SK-N-SH (cell line): Measurements from ENCODE around the gene ARHGDIG. TPM values are rescaled to one million over a fixed set of nuclear protein-coding genes. Genes with fewer than 3 reads are reported as not detected.

Experiments
- CTCF ChIA-PET: fragments of 300-600, 350-600 bp; formaldehyde crosslinking; extraction: SDS; loops from one replicate; lab custom pipeline; 2021; lab: Yijun Ruan, JAX
- POLR2A ChIA-PET: fragments of 350-600 bp; sonication (Branson Sonifier 250); formaldehyde crosslinking; extraction: SDS; loops from one replicate; lab custom pipeline; 2020; ENCODE audit warnings: antibody characterized with exemption, inconsistent platforms; lab: Yijun Ruan, JAX
- DNase-seq: peaks from one replicate; pipeline ENCODE4 v3.0.0; 2012
- H2AFZ ChIP-seq: fragments of 200-600 bp; sonication (generic); 2 replicates; pipeline ENCODE4 v1.8.1; 2016; ENCODE audit warnings: antibody characterized with exemption, mild to moderate bottlenecking, low read depth
- H3F3A ChIP-seq: fragments of 200-600 bp; sonication (generic); replicated peaks from 2 replicates; pipeline ENCODE3; 2016; ENCODE audit warnings: antibody characterized with exemption, mild to moderate bottlenecking; ENCODE audit not compliant: insufficient read depth
- H3K27ac ChIP-seq, 2 experiments: fragments of 200-500 bp in 1 of 2; fragments of 200-600 bp in 1 of 2; sonication (Bioruptor generic) in 1 of 2; sonication (generic), shearing (Covaris generic) in 1 of 2; 2 replicates each; pipeline versions ENCODE4 v1.5.1 to v1.6.1; 2014 to 2016; ENCODE audit warnings: low read depth in 2 of 2, inconsistent platforms in 1 of 2, low read length in 1 of 2, mild to moderate bottlenecking in 1 of 2, mixed read lengths in 1 of 2
- H3K27me3 ChIP-seq: fragments of 200-600 bp; sonication (generic), shearing (Covaris generic); 2 replicates; pipeline ENCODE4 v1.6.1; 2016; ENCODE audit warnings: mixed run types; ENCODE audit not compliant: insufficient read depth
- H3K36me3 ChIP-seq, 2 experiments: fragments of 200-500 bp in 1 of 2; fragments of 200-600 bp in 1 of 2; sonication (Bioruptor generic) in 1 of 2; sonication (generic) in 1 of 2; replicated peaks in 1 of 2; 2 replicates each; pipeline versions ENCODE3 to v1.5.1; 2014 to 2016; ENCODE audit warnings: low read length in 1 of 2, mild to moderate bottlenecking in 1 of 2; ENCODE audit not compliant: insufficient read depth in 2 of 2, control insufficient read depth in 1 of 2
- H3K4me1 ChIP-seq, 2 experiments: fragments of 200-500 bp in 1 of 2; fragments of 200-600 bp in 1 of 2; sonication (Bioruptor generic) in 1 of 2; sonication (generic), shearing (Covaris generic) in 1 of 2; 2 replicates each; pipeline versions ENCODE4 v1.5.1 to v1.6.1; 2014 to 2016; ENCODE audit warnings: low read depth in 1 of 2, low read length in 1 of 2, mixed run types in 1 of 2; ENCODE audit not compliant: insufficient read depth in 2 of 2, control insufficient read depth in 1 of 2
- H3K4me2 ChIP-seq: fragments of 200-600 bp; sonication (generic), shearing (Covaris generic); 2 replicates; pipeline ENCODE4 v1.6.1; 2017; ENCODE audit warnings: mixed run types
- H3K4me3 ChIP-seq, 2 experiments: fragments of 200-500 bp in 1 of 2; fragments of 200-600 bp in 1 of 2; sonication (Bioruptor generic) in 1 of 2; sonication (generic), shearing (Covaris generic) in 1 of 2; 2 replicates each; pipeline versions ENCODE4 v1.5.1 to v1.8.1; 2014 to 2016; ENCODE audit warnings: low read depth in 2 of 2, inconsistent platforms in 1 of 2, low read length in 1 of 2, mild to moderate bottlenecking in 1 of 2, mixed read lengths in 1 of 2, moderate library complexity in 1 of 2
- H3K79me2 ChIP-seq: fragments of 200-600 bp; sonication (generic); 2 replicates; pipeline ENCODE4 v1.8.1; 2017; ENCODE audit warnings: mild to moderate bottlenecking; ENCODE audit not compliant: insufficient read depth
- H3K9ac ChIP-seq: fragments of 200-600 bp; sonication (generic); 2 replicates; pipeline ENCODE4 v1.6.1; 2017; ENCODE audit warnings: mixed run types
- H3K9me2 ChIP-seq: fragments of 200-600 bp; sonication (generic); 2 replicates; pipeline ENCODE4 v1.6.1; 2017; ENCODE audit warnings: mixed run types
- H3K9me3 ChIP-seq: fragments of 200-600 bp; sonication (generic); 2 replicates; pipeline ENCODE4 v1.6.1; 2017; ENCODE audit warnings: mixed run types, mild to moderate bottlenecking, moderate library complexity
- H4K20me1 ChIP-seq: fragments of 200-600 bp; sonication (generic); 2 replicates; pipeline ENCODE4 v1.6.1; 2017; ENCODE audit warnings: mild to moderate bottlenecking, mixed run types; ENCODE audit not compliant: insufficient read depth
- CHD2 ChIP-seq: fragments of 150-350 bp; IDR thresholded peaks from 2 replicates; pipeline ENCODE4 v1.6.1; 2018; ENCODE audit warnings: low read length; ENCODE audit not compliant: partially characterized antibody
- EP300 ChIP-seq, 2 experiments: IDR thresholded peaks; 2 replicates each; pipeline versions ENCODE4 v1.4.0 to v1.6.1; 2012; ENCODE audit warnings: borderline replicate concordance in 1 of 2, low read depth in 1 of 2, low read length in 1 of 2
- EZH2phosphoT487 ChIP-seq: fragments of 200-600 bp; sonication (generic); IDR thresholded peaks from 2 replicates; pipeline ENCODE4 v1.6.1; 2017; ENCODE audit warnings: low read depth, mixed run types, mild to moderate bottlenecking, antibody characterized with exemption, moderate library complexity, borderline replicate concordance
- FOSL2 ChIP-seq: IDR thresholded peaks from 2 replicates; pipeline ENCODE4 v1.4.0; 2012; ENCODE audit warnings: low read depth, mild to moderate bottlenecking, moderate library complexity, borderline replicate concordance
- FOXM1 ChIP-seq: IDR thresholded peaks from 2 replicates; pipeline ENCODE4 v1.4.0; 2012; ENCODE audit warnings: low read depth, mild to moderate bottlenecking
- GABPA ChIP-seq: IDR thresholded peaks from 2 replicates; pipeline ENCODE4 v1.4.0; 2012; ENCODE audit warnings: low read depth, mild to moderate bottlenecking
- JUND ChIP-seq: IDR thresholded peaks from 2 replicates; pipeline ENCODE4 v1.4.0; 2012
- SIN3A ChIP-seq: IDR thresholded peaks from 2 replicates; pipeline ENCODE4 v1.6.1; 2012; ENCODE audit warnings: low read depth, mild to moderate bottlenecking, low read length, moderate library complexity, borderline replicate concordance
- TAF1 ChIP-seq: IDR thresholded peaks from 2 replicates; pipeline ENCODE4 v1.6.1; 2012; ENCODE audit warnings: low read depth, mild to moderate bottlenecking, low read length, moderate library complexity, borderline replicate concordance
- TCF12 ChIP-seq: IDR thresholded peaks from 2 replicates; pipeline ENCODE4 v1.4.0; 2012
- TEAD4 ChIP-seq: IDR thresholded peaks from 2 replicates; pipeline ENCODE4 v1.4.0; 2012; ENCODE audit warnings: mild to moderate bottlenecking, borderline replicate concordance; ENCODE audit not compliant: insufficient read depth
- WGBS: methylation state at CpG from one replicate; pipeline ENCODE4 v1.1.6; 2017; ENCODE audit warnings: low lambda C conversion rate; 5-methylcytosine and 5-hydroxymethylcytosine counted together
- polyA plus RNA-seq, 3 experiments: library from polyadenylated mRNA; depleted of rRNA; stranded (reverse); fragments of >200 nt; gene quantifications; 2 replicates each; pipeline ENCODE4 v1.2.3, GENCODE V29; 2012
- TF ChIP-seq, protein P1 (sequence below): fragments of 150-350 bp; IDR thresholded peaks from 2 replicates; pipeline ENCODE4 v1.6.1; 2017; ENCODE audit warnings: antibody characterized with exemption, low read length, low read depth, borderline replicate concordance
- TF ChIP-seq, protein P2 (sequence below): fragments of 200-600 bp; sonication (generic); IDR thresholded peaks from 2 replicates; pipeline ENCODE4 v1.6.1; 2017; ENCODE audit warnings: antibody characterized with exemption, mild to moderate bottlenecking, moderate library complexity

Gene ARHGDIG
- polyA plus RNA-seq, 1 of the 3 experiments (the other 2 are of a cell fraction) = 4.8 TPM

DNA sequence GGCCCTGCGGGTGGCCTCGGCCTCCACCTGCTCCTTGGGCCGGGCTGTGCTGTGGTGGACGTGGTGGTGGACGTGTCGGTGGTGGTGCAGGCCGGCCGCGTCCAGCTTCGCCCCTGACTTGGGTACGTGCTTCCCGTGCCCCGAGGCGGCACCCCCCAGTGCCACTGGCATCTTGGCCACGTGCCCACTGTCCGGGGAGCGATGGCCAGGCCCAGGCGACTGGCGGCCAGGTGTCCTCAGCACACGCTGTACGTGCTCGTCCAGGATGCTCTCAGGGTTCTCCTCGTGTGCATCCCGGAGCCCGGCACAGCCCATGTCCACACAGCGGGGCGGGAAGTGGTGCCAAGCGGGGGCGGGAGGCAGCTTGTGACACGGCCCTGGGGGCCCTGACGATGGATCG, 17.4 kb downstream of the ARHGDIG start:
- Histone ChIP-seq H3K36me3 (peaks cover 0 to 14% of the 10 kb centered on the region in 2 experiments), H2AFZ (no peak overlapping the region), H3F3A (no peaks in the 10 kb centered on the region), H3K9me2 (no peaks in the 10 kb centered on the region), H3K4me3 (no peak overlapping the region), H4K20me1 (no peaks in the 10 kb centered on the region), H3K4me1 (no peaks in the 10 kb centered on the region), H3K27ac (no peak overlapping the region), H3K9ac (no peak overlapping the region), H3K9me3 (no peaks in the 10 kb centered on the region), H3K27me3 (no peaks in the 10 kb centered on the region), H3K79me2 (no peaks in the 10 kb centered on the region), H3K4me2 (no peak overlapping the region)
- ChIA-PET CTCF (interaction anchor here (1.3 to 1.8 kb wide), 2 partner anchors 64 to 232 kb away, joined by 3 to 7 read pairs; no protein-coding TSS in a partner anchor), POLR2A (no interaction called here)
- no peak for DNase-seq
- WGBS = 94% methylated on average over 16 of the region's 32 CpGs
- TF ChIP-seq TAF1 (no peak), TCF12 (no peak), EZH2phosphoT487 (no peak), FOXM1 (no peak), JUND (no peak), GABPA (no peak)
- TF ChIP-seq, protein P1, sequence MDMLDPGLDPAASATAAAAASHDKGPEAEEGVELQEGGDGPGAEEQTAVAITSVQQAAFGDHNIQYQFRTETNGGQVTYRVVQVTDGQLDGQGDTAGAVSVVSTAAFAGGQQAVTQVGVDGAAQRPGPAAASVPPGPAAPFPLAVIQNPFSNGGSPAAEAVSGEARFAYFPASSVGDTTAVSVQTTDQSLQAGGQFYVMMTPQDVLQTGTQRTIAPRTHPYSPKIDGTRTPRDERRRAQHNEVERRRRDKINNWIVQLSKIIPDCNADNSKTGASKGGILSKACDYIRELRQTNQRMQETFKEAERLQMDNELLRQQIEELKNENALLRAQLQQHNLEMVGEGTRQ = no peak
- TF ChIP-seq, protein P2, sequence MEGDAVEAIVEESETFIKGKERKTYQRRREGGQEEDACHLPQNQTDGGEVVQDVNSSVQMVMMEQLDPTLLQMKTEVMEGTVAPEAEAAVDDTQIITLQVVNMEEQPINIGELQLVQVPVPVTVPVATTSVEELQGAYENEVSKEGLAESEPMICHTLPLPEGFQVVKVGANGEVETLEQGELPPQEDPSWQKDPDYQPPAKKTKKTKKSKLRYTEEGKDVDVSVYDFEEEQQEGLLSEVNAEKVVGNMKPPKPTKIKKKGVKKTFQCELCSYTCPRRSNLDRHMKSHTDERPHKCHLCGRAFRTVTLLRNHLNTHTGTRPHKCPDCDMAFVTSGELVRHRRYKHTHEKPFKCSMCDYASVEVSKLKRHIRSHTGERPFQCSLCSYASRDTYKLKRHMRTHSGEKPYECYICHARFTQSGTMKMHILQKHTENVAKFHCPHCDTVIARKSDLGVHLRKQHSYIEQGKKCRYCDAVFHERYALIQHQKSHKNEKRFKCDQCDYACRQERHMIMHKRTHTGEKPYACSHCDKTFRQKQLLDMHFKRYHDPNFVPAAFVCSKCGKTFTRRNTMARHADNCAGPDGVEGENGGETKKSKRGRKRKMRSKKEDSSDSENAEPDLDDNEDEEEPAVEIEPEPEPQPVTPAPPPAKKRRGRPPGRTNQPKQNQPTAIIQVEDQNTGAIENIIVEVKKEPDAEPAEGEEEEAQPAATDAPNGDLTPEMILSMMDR = no peak

DNA sequence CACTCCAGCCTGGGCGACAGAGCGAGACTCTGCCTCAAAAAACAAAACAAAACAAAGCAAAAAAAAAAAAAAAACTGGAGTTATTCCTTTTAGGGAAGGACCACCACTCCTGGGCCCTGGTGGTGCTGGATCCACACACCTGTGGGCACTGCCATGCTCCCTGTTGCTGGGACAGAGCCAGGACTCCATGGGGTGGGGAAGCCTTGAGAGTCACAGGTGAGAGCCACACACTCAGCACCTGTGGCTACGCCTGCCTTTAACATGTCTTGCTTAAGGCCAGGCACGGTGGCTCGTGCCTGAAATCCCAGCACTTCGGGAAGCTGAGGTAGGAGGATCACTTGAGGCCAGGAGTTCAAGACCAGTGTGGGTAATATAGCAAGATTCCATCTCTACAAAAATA, 20.8 kb downstream of the ARHGDIG start:
- POLR2A ChIA-PET = no interaction called here
- no peaks in the 10 kb centered on the region for H3K27me3 ChIP-seq
- TF ChIP-seq CHD2 = no peak
- TF ChIP-seq TEAD4 = no peak
- TF ChIP-seq EP300 (IDR thresholded peaks at IDR 0.05; ENCODE audit: borderline replicate concordance in 1 of 2, low read depth in 1 of 2, low read length in 1 of 2) = no peak
- TF ChIP-seq, protein P2 = no peak
- TF ChIP-seq FOSL2 = no peak
- no peak for TF ChIP-seq SIN3A
- H3F3A ChIP-seq = no peaks in the 10 kb centered on the region
- no peaks in the 10 kb centered on the region for H3K9me3 ChIP-seq
- H3K4me3 ChIP-seq = no peak overlapping the region
- no peaks in the 10 kb centered on the region for H3K4me1 ChIP-seq
- no peak overlapping the region for H3K27ac ChIP-seq
- 93% methylated on average over 6 of the region's 6 CpGs for WGBS
- no peaks in the 10 kb centered on the region for H3K9me2 ChIP-seq
- H3K4me2 ChIP-seq = no peak overlapping the region
- no peak overlapping the region for H3K9ac ChIP-seq
- CTCF ChIA-PET = no interaction called here
- H3K79me2 ChIP-seq = no peaks in the 10 kb centered on the region
- no peak for DNase-seq
- no peaks in the 10 kb centered on the region for H4K20me1 ChIP-seq
- peaks cover 0 to 13% of the 10 kb centered on the region in 2 experiments for H3K36me3 ChIP-seq
- H2AFZ ChIP-seq = no peak overlapping the region
